ENCODE results near the gene CHID1. TPM values are rescaled to one million over a fixed set of nuclear protein-coding genes. Genes with fewer than 3 reads are reported as not detected.
A peak's percentile ranks its signal among the peaks of the same experiment; 100 is the strongest.

Gene CHID1
- total and polyA plus RNA-seq, 2 donors (not counting 1 experiment from before 2014, with no cell fraction given) = 31.0 to 68.1 TPM

DNA sequence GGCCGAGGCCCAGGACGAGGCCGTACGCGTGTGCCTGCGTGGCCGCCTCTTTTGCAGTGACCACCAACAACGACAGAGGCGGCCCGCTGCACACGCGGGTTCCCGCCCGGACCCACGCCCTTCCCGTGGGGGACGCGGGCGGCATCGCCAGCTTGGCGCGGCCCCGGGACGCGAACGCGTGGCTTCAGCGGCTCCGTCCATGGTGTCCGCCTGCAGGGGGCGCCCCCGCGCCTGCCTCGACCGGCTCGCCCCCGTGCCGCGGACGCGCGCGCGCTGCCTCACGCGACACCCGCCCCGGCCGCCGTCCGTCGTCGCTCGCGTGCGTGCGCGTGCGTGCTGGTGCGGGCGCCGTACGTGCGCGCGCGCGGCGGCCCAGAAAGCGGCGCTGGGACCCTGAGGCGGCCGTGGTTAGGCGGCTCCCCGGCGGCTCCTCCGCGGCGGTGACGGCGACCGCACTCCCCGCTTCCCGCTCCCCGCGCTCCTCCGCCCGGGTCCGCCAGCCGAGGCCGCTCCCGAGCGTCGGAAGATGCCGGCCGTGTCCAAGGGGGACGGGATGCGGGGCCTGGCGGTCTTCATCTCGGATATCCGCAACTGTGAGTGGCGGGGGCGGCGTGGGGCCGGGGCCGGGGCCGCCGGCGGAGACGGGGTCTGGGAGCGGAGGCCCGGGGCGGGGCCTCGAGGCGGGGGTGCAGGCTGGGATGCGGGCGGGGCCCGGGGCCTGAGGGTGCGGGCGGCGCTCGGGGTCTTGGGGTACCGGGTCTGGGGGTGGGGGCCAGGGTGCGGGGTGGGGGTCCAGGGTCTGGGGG lies 15.1 kb upstream of the CHID1 start, which contains the start of gene AP2A2:
Gene AP2A2, plus strand, starts transcription at position 375 of the 806 bp plus-strand sequence. Its CDS starts 152 bp downstream, at position 527.
- ChIA-PET CTCF (interaction anchor here (0.8 to 1.5 kb wide), 4 partner anchors 15 to 121 kb away, joined by 3 to 4 read pairs (median 4); partner anchors contain the start of gene CHID1), POLR2A (interaction anchor here (0.7 to 2.2 kb wide), 2 partner anchors 14 to 386 kb away, joined by 3 to 15 read pairs; partner anchors contain the start of gene CHID1)
- H3K4me3 ChIP-seq (ENCODE audit: control extremely low read depth in 1 of 5, extremely low read depth in 1 of 5, insufficient read depth in 1 of 5, low read depth in 2 of 5, low read length in 4 of 5) = peak within 1 kb of the TSS; percentile 19 to 70 (median 63)
- peaks cover 23% of the 10 kb centered on the region for H4K20me1 ChIP-seq (ENCODE audit: control insufficient read depth, insufficient read depth, low read length, poor library complexity, severe bottlenecking)
- 5% methylated on average over 118 of the region's 124 CpGs for WGBS (ENCODE audit: insufficient coverage)
- intact Hi-C loops (cut with micrococcal nuclease) = loop anchor here (1.0 to 5.0 kb wide), 2 partner anchors 15 to 118 kb away; partner anchors contain the start of genes CHID1, PIDD1 and RPLP2
- Mint-ChIP-seq H3K9me3 (ENCODE audit: insufficient read depth) (no peaks in the 10 kb centered on the region), H3K27me3 (no peaks in the 10 kb centered on the region), H3K27ac (peak within 1 kb of the TSS; percentile 46), H3K4me3 (peak within 1 kb of the TSS; percentile 85), H3K4me1 (peaks cover 21% of the 10 kb centered on the region)
- no peaks in the 10 kb centered on the region for H3K9me3 ChIP-seq (ENCODE audit: control extremely low read depth in 1 of 3, control insufficient read depth in 2 of 3, insufficient read depth in 1 of 3, low read length in 2 of 3)
- no peaks in the 10 kb centered on the region for H3K36me3 ChIP-seq (replicated peaks in 1 of 2; ENCODE audit: control extremely low read depth in 1 of 2, control insufficient read depth in 1 of 2, extremely low read depth in 1 of 2, insufficient read depth in 2 of 2, low read length in 1 of 2)
- H3K4me2 ChIP-seq (replicated peaks; ENCODE audit: low read depth, low read length, poor library complexity, severe bottlenecking) = peak within 1 kb of the TSS; percentile 84
- peak within 1 kb of the TSS; percentile 10 to 64 for H3K27ac ChIP-seq (ENCODE audit: low read length in 2 of 2)
- no peaks in the 10 kb centered on the region for H3K27me3 ChIP-seq (replicated peaks in 1 of 4; ENCODE audit: control extremely low read depth in 1 of 4, control insufficient read depth in 3 of 4, insufficient read depth in 4 of 4, low read length in 3 of 4)
- H3K9ac ChIP-seq (ENCODE audit: low read length) = peak within 1 kb of the TSS; percentile 66
- H3K79me2 ChIP-seq (ENCODE audit: control insufficient read depth, insufficient read depth, low read length) = peaks cover 43% of the 10 kb centered on the region
- no peak for TF ChIP-seq EZH2 (IDR thresholded peaks at IDR 0.05; ENCODE audit: borderline replicate concordance, insufficient read depth, low read depth, low read length, poor library complexity, severe bottlenecking)
- TF ChIP-seq, protein P1, sequence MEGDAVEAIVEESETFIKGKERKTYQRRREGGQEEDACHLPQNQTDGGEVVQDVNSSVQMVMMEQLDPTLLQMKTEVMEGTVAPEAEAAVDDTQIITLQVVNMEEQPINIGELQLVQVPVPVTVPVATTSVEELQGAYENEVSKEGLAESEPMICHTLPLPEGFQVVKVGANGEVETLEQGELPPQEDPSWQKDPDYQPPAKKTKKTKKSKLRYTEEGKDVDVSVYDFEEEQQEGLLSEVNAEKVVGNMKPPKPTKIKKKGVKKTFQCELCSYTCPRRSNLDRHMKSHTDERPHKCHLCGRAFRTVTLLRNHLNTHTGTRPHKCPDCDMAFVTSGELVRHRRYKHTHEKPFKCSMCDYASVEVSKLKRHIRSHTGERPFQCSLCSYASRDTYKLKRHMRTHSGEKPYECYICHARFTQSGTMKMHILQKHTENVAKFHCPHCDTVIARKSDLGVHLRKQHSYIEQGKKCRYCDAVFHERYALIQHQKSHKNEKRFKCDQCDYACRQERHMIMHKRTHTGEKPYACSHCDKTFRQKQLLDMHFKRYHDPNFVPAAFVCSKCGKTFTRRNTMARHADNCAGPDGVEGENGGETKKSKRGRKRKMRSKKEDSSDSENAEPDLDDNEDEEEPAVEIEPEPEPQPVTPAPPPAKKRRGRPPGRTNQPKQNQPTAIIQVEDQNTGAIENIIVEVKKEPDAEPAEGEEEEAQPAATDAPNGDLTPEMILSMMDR (IDR thresholded peaks at IDR 0.05) = peak; percentile 71
- DNase-seq = peak; percentile 95
- H3K4me1 ChIP-seq (ENCODE audit: control insufficient read depth in 2 of 2, insufficient read depth in 2 of 2, low read length in 2 of 2) = peaks cover 13 to 22% of the 10 kb centered on the region in 2 donors
- peak within 1 kb of the TSS; percentile 71 for H2AFZ ChIP-seq (ENCODE audit: insufficient read depth, low read depth, low read length, poor library complexity, severe bottlenecking)
- peak; percentile 84 for ATAC-seq (ENCODE audit: low read depth)
